Measurements from ENCODE around the gene LIMS1.
"Not testable (repeated sequence)": the region's sequence is repeated elsewhere in the genome, so short reads cannot be mapped to it uniquely, and the experiment has no call there.

DNA sequence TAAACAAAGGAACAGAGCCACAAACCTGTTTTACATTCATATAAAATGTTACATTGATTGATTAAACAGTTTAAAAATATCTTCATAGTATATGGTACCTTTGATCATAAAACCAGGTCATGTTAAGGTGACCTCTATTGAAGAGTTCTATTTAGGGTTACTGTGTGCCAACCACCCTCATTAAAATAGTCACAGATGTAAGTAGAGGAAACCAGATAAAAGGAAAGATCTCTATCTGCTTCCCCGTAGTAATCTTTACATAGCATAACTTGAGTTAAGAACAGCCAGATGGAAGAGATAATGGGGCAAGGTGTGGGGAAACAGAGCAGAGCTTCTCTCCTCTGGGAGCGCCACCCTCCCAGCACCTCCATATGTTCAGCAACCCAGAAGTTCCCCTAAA is 117.2 kb downstream of the LIMS1 start:
- TF ChIP-seq, protein P1, sequence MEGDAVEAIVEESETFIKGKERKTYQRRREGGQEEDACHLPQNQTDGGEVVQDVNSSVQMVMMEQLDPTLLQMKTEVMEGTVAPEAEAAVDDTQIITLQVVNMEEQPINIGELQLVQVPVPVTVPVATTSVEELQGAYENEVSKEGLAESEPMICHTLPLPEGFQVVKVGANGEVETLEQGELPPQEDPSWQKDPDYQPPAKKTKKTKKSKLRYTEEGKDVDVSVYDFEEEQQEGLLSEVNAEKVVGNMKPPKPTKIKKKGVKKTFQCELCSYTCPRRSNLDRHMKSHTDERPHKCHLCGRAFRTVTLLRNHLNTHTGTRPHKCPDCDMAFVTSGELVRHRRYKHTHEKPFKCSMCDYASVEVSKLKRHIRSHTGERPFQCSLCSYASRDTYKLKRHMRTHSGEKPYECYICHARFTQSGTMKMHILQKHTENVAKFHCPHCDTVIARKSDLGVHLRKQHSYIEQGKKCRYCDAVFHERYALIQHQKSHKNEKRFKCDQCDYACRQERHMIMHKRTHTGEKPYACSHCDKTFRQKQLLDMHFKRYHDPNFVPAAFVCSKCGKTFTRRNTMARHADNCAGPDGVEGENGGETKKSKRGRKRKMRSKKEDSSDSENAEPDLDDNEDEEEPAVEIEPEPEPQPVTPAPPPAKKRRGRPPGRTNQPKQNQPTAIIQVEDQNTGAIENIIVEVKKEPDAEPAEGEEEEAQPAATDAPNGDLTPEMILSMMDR (IDR thresholded peaks at IDR 0.05): not testable (repeated sequence)
- not testable (repeated sequence) for TF ChIP-seq POLR2AphosphoS5 (IDR thresholded peaks at IDR 0.05)

Data from stomach (tissue), 4 donors.